OCI-LY1 (cell line): ENCODE results near the gene OGA.

ENCODE experiments used
- CTCF ChIP-seq: fragments of 200-600 bp; sonication (generic), shearing (Covaris generic); IDR thresholded peaks from 2 replicates; pipeline ENCODE4 v1.5.1; 2017; ENCODE audit warnings: mild to moderate bottlenecking, antibody characterized with exemption, low read length, moderate library complexity, mixed read lengths
- EZH2 ChIP-seq: fragments of 200-600 bp; sonication (generic), shearing (Covaris generic); IDR thresholded peaks from 2 replicates; pipeline ENCODE4 v1.8.0; 2017; ENCODE audit warnings: borderline replicate concordance, mixed run types, mild to moderate bottlenecking, antibody characterized with exemption, low read length, moderate library complexity, mixed read lengths

DNA sequence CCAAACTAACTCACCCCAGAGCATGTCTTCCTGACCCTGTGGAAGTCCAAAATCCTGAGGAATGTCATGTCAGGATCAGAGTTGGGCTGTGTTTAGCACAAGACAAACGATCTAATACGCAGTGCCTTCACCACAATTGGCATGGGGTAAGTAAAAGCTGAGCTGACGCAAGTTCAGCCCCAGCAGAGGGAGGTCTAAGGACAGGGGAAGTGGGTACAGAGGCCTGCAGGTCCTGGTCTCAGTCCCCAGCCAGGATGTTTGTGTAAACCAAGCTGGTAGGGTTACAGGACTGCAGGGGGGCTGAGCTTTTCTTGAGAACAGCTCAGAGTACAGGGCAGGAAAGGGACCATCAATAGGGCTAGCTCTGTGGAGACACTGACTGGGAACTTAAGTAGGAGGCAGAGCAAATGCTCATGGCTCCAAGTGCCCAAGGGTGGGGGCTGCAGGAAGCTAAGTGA, 30.7 kb upstream of the OGA start:
- TF ChIP-seq CTCF (no peak), EZH2 (no peak)
